ENCODE data around the gene LRRC2.

LRRC2 gene, protein sequence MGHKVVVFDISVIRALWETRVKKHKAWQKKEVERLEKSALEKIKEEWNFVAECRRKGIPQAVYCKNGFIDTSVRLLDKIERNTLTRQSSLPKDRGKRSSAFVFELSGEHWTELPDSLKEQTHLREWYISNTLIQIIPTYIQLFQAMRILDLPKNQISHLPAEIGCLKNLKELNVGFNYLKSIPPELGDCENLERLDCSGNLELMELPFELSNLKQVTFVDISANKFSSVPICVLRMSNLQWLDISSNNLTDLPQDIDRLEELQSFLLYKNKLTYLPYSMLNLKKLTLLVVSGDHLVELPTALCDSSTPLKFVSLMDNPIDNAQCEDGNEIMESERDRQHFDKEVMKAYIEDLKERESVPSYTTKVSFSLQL

DNA sequence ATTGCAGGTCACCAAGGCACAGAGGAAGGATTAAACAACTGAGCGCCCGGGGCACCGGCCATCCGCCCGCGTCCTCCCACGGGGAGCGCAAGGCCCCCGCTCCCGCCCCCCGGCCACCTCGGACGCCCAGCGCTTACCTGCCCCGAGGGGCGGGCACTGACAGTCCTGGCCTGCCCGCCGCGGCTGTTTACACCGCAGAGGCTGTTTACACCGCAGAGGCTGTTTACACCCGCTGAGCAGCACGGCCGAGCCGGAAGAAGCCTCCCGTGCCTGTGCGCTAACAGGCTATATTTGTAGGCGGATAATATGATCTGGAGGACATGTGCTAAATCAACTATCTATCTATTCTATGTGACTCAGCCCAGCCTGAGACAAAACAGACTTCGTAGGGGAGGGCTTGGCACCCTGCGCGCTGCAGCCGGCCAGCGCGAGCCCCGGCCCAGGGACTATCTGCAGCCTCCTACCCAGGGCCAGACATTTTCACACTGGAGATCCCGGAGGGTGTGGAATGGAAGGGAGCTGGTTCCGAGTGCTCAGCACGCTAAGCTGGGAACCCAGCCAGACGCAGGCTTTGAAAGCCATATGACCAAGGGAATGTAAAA is at the start of gene LRRC2:
Gene LRRC2, minus strand, starts transcription at position 263 of the 602 bp plus-strand sequence. CDS start 14,711 bp downstream, outside the sequence.
- DNase-seq (ENCODE audit: low read depth in 1 of 2, low spot score in 1 of 2), result no peak
- in situ Hi-C loops (cut with HindIII; ENCODE audit: low pct_unique_long_range_greater_than_20kb, low sequenced_read_pairs), result no loop called here
- no peak for TF ChIP-seq JUND (IDR thresholded peaks at IDR 0.05; ENCODE audit: low read depth)

DNA sequence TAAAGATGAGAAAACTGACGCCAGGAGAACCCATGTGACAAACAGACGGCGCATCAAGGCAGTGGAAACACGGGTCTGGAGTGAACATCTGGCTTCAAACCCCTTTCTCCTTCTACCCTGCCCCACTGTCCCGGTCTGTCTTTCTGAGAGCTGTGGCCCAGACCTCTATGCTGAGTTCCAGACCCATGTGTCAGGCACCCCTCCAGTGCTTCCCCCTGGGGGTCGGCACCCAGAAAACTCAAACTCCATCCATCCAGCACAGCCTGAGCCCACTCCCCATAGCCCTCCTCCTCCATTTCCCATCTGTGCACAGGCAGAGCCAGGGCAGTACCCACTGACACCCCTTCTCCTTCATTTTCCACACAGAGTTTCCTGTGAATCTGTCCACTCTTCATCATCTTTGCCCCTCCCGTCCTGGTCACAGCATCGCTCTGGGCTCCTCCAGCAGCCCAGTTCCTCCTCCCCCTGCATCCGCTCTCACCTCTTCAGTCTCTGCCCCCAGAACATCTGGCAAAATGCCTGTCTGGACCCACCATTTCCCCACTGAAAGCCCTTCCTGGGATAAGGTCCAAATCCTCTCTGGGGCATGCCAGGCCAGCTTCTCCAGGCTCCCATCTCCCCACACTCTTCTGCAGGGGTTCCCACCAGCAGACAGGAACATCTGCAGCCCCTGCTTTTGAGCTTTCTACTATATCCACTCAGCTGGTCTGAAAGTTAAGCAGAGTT is 49.1 kb upstream of the LRRC2 start:
- TF ChIP-seq JUND (IDR thresholded peaks at IDR 0.05; ENCODE audit: low read depth), result no peak
- in situ Hi-C loops (cut with HindIII; ENCODE audit: low pct_unique_long_range_greater_than_20kb, low sequenced_read_pairs), result no loop called here
- DNase-seq (ENCODE audit: low read depth in 1 of 2, low spot score in 1 of 2), result no peak

DNA sequence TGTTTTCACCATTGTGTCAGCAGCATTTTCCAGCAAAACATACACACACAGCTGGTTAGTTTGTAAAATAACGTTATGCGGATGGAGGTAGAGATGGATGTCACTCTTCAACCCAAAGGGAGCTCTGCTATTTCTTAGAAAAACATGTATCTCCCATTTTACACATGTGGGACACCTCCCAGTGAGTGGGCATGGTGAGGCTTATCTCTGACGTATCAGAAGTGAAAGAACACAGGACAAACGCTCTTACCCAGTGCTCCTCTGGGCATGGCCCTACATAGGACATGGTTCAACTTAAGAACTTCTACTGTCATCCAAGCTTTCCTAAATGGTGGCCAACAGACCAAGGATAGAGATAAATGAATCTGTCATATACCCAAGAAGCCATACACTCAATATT is 48.3 kb upstream of the LRRC2 start:
- DNase-seq (ENCODE audit: low read depth in 1 of 2, low spot score in 1 of 2), result no peak
- TF ChIP-seq JUND (IDR thresholded peaks at IDR 0.05; ENCODE audit: low read depth), result no peak
- in situ Hi-C loops (cut with HindIII; ENCODE audit: low pct_unique_long_range_greater_than_20kb, low sequenced_read_pairs), result no loop called here

DNA sequence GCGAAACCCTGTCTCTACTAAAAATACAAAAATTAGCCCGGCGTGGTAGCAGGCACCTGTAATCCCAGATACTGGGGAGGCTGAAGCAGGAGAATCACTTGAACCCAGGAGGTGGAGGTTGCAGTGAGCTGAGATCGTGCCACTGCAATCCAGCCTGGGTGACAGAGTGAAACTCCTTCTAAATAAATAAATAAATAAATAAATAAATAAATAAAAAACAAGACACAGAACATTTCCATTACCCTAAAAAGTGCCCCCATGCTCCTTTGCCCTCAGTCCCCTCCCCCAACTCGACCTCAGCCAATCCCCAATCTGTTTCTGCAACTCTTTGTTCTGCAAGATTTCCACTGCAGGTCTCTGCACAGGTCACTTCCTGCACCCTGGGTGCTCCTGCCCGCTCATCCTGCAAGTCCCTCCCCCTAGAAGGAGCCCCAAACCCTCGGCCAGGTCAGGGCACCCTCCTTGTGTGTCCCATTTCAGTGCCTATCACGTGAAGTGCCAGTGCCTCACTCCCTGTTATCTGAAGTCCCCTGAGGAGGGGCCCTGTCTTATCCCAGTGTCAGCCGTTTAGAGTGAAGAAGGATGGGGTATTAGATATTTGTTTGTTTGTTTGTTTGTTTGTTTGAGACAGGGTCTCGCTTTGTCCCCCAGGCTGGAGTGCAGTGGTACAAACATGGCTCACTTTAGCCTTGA is 47.4 kb upstream of the LRRC2 start:
- DNase-seq (ENCODE audit: low read depth in 1 of 2, low spot score in 1 of 2), result no peak
- TF ChIP-seq JUND (IDR thresholded peaks at IDR 0.05; ENCODE audit: low read depth), result no peak
- in situ Hi-C loops (cut with HindIII; ENCODE audit: low pct_unique_long_range_greater_than_20kb, low sequenced_read_pairs), result no loop called here

DNA sequence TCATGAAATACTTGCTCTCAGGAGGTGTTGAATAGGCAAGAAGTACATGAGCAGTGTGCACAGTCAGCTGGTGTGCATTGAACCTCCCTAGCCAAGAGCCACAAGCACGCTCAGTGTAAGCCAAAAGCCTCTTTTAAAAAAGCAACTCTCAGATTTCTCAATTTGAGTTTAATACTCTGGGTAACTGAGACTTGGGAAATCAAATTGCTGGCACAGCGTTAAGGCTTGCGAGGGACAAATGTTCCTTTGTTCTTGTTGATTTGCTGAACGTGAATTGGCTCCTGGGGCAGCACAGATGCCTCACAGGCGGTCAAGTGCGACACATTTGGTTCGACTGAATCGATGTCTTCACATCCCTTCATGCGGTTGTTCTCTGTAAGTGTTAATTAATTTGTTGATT is 46.2 kb upstream of the LRRC2 start, which contains the start of gene FAM240A:
Gene FAM240A, plus strand, starts transcription at position 202 of the 400 bp plus-strand sequence. Its CDS starts 159 bp downstream, at position 361.
- no peak for DNase-seq (ENCODE audit: low read depth in 1 of 2, low spot score in 1 of 2)
- in situ Hi-C loops (cut with HindIII; ENCODE audit: low pct_unique_long_range_greater_than_20kb, low sequenced_read_pairs), result no loop called here
- TF ChIP-seq JUND (IDR thresholded peaks at IDR 0.05; ENCODE audit: low read depth), result no peak

DNA sequence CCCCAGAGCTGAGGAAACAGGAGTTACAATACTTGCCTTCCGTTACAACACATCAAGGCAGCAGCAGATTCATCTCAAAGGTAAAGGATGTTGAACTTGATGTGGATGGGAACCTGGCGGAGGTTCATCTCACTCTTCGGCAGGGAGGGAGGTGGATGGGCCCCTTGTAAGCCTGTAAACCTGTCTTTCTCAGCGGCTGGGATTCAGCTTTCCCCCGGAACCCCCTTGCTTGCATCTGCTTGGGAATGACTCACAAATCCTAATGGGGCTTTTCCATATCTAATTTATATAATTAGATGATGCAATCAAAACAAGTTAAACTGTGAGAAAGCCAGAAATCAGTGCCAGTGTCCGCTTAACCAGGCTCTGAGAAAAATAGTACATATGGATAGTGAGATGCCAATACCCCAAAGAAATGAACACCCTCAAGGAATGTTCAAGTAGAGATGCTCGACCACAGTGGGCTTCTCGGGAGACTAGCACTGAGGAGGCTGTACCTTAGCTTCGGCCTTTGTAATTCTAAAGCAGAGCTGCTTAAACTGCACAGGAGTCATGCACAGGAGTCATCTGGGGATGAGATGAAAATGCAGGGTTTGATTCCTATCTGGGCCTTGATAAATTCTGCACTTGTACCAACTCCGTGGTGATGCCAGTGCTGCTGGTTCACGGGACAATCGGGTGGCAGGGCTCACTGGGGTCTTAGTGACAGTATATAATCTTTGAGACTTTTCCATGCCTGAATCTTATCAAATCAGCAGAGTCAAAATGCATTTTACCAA is 44.0 kb upstream of the LRRC2 start:
- TF ChIP-seq JUND (IDR thresholded peaks at IDR 0.05; ENCODE audit: low read depth), result no peak
- in situ Hi-C loops (cut with HindIII; ENCODE audit: low pct_unique_long_range_greater_than_20kb, low sequenced_read_pairs), result no loop called here
- no peak for DNase-seq (ENCODE audit: low read depth in 1 of 2, low spot score in 1 of 2)

DNA sequence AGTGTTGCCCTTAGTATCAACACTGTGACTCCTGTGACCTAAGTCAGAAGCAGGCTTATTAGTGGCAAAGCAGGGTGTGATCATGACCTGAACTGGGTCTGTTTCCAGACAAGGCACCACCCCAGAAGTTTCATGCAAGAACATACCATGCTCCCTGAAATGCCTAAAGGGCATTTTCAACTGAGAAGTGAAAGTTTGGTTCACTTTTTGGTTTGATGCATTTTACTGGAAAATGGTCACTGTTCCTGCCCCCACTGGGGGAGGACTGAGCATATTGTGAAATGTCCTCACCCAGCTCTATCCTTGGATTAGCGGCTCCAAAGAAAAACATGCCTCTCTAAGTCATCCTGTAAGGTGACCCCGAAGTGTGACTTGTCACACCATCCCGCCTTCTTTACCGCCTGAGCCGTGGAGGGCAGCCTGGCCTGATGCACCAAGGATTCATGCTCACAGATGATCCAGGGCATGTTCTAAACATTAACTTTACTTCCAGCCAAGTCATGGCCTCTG is 43.2 kb upstream of the LRRC2 start:
- in situ Hi-C loops (cut with HindIII; ENCODE audit: low pct_unique_long_range_greater_than_20kb, low sequenced_read_pairs), result no loop called here
- TF ChIP-seq JUND (IDR thresholded peaks at IDR 0.05; ENCODE audit: low read depth), result no peak
- DNase-seq (ENCODE audit: low read depth in 1 of 2, low spot score in 1 of 2), result no peak

DNA sequence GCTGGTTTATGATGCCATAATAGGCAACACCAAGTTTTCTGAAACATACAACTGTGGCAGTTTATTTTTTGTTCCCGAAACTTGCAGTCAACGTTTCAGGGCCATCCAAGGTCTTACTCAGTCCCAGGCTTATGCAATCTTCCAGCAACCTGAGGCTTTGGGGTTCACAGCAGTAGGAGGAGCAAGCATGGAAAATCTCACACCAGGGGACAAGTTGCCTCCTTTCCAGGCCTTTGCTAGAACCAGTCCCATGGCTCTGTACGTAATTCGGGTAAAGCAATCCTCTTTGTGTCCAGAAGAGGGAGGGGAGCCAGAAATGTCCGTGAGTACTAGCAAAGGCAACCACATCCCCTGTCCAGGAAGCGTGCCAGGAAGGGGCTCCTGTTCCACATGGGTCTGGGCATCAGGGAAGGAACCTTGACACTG is 41.5 kb upstream of the LRRC2 start:
- TF ChIP-seq JUND (IDR thresholded peaks at IDR 0.05; ENCODE audit: low read depth), result no peak
- in situ Hi-C loops (cut with HindIII; ENCODE audit: low pct_unique_long_range_greater_than_20kb, low sequenced_read_pairs), result no loop called here
- peak in 1 of 2 experiments; percentile 18 for DNase-seq (ENCODE audit: low read depth in 1 of 2, low spot score in 1 of 2)

DNA sequence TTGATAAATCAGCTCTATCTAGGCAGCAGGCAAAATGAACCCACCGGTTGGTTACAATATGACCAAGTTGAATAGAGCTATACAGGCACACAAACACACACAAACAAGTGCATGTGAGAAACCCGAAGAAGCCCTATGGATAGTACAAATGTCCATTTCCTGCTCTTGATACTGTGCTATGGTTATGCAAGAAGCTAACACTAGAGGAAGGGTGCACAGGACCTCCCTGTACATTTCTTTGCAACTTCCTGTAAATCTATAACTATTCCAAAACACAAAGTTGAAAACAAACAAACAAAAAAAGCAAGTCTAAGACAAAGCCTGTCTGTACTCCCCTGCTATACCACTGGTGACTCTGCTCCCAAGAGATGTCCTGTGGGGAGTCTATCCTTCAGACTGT is 38.0 kb upstream of the LRRC2 start:
- in situ Hi-C loops (cut with HindIII; ENCODE audit: low pct_unique_long_range_greater_than_20kb, low sequenced_read_pairs), result no loop called here
- no peak for TF ChIP-seq JUND (IDR thresholded peaks at IDR 0.05; ENCODE audit: low read depth)
- DNase-seq (ENCODE audit: low read depth in 1 of 2, low spot score in 1 of 2), result no peak

DNA sequence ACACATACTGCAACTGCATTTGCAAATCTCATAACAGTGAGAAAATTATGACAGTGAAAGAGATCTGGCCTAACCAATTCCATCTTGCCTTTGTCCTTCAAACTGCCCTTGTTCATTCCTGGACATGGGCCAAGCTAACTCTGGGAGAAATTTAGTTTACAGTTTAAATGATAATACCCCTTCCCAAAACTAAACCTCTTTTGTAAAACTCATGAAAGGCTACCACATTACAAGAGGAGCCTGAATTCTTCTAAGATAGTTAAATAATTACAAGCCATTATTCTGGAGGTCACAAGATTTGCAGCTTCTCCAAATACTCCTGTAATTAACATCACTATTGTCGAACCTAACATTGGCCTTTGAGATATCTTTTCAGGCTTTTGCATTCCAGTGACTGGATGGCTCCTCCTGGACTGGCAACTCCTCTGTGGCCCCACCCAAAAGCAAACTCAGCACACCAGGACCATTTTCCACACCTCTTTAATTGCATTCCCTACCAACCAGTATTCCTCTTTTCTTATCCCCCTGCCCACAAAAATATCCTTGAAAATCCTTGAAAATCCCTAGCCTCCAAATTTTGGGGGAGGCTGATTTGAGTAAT is 37.4 kb upstream of the LRRC2 start:
- no peak for DNase-seq (ENCODE audit: low read depth in 1 of 2, low spot score in 1 of 2)
- in situ Hi-C loops (cut with HindIII; ENCODE audit: low pct_unique_long_range_greater_than_20kb, low sequenced_read_pairs), result no loop called here
- TF ChIP-seq JUND (IDR thresholded peaks at IDR 0.05; ENCODE audit: low read depth), result no peak

DNA sequence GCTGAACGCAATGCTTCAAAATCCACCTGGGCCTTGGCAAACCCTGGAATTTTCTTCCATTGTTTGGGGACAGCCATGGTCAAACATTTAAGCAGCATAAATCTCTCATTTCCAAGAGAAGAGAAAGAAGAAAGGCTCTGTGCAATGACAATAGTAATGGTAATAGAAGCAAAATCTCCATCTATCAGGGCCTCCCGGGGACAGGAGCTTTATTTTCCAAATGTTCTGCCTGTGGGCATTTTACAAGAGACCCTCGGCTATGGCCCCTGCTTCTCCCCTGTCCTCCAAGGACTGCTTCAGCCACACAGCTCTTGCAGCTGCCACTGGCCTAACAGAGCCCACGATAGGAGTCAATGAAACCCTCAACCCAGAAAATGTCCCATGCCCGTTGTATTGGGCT is 33.5 kb upstream of the LRRC2 start:
- TF ChIP-seq JUND (IDR thresholded peaks at IDR 0.05; ENCODE audit: low read depth), result no peak
- no peak for DNase-seq (ENCODE audit: low read depth in 1 of 2, low spot score in 1 of 2)
- in situ Hi-C loops (cut with HindIII; ENCODE audit: low pct_unique_long_range_greater_than_20kb, low sequenced_read_pairs), result no loop called here

All from T47D (cell line).